ENCODE measurements around the gene CCR5. TPM values are rescaled to one million over a fixed set of nuclear protein-coding genes. Genes with fewer than 3 reads are reported as not detected.

CCR5 gene
- total RNA-seq, 1 donor from 2014 or later: 0.55 TPM

DNA sequence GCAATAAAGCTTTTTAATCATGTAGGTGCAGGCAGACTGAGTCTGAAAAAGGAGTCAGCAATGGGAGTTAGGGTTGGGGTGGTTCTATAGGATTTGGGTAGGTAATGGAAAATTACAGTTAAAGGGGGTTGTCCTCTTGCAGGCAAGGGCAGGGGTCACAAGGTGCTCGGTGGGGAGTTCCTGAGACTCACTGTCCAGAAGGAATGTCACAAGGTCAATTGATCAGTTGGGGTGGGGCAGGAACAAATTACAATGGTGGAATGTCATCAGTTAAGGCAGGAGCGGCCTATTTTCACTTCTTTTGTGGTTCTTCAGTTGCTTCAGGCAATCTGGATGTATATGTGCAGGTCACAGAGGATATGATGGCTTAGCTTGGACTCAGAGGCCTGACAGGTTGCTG is 22.3 kb downstream of the CCR5 start:
- intact Hi-C loops (cut with micrococcal nuclease): no loop called here
- ChIA-PET CTCF (interaction anchor here (1.1 kb wide), 1 partner anchor 12 kb away, joined by 3 read pairs; no protein-coding TSS in a partner anchor), POLR2A (no interaction called here)
- H3K9me3 Mint-ChIP-seq: no peaks in the 10 kb centered on the region
- ATAC-seq (ENCODE audit: low read depth) (no peak), DNase-seq (no peak)
- H3K27ac Mint-ChIP-seq: no peak overlapping the region
- TF ChIP-seq CTCF (IDR thresholded peaks at IDR 0.05): no peak
- no peaks in the 10 kb centered on the region for H3K36me3 Mint-ChIP-seq (ENCODE audit: low read depth)
- peaks cover 17% of the 10 kb centered on the region for H3K4me1 Mint-ChIP-seq
- H3K27me3 Mint-ChIP-seq: no peaks in the 10 kb centered on the region
- H3K4me3 Mint-ChIP-seq: no peak overlapping the region

GRCh38 chr3:46393554-46394434 is 23.0 kb downstream of the CCR5 start:
- ChIA-PET CTCF (interaction anchor here (1.1 kb wide), 1 partner anchor 11 kb away, joined by 3 read pairs; no protein-coding TSS in a partner anchor), POLR2A (no interaction called here)
- ATAC-seq (ENCODE audit: low read depth) (no peak), DNase-seq (no peak)
- intact Hi-C loops (cut with micrococcal nuclease): no loop called here
- H3K9me3 Mint-ChIP-seq: no peaks in the 10 kb centered on the region
- H3K4me3 Mint-ChIP-seq: no peak overlapping the region
- H3K36me3 Mint-ChIP-seq (ENCODE audit: low read depth): no peaks in the 10 kb centered on the region
- H3K4me1 Mint-ChIP-seq: peaks cover 17% of the 10 kb centered on the region
- H3K27me3 Mint-ChIP-seq: no peaks in the 10 kb centered on the region
- TF ChIP-seq CTCF (IDR thresholded peaks at IDR 0.05): no peak
- no peak overlapping the region for H3K27ac Mint-ChIP-seq

DNA sequence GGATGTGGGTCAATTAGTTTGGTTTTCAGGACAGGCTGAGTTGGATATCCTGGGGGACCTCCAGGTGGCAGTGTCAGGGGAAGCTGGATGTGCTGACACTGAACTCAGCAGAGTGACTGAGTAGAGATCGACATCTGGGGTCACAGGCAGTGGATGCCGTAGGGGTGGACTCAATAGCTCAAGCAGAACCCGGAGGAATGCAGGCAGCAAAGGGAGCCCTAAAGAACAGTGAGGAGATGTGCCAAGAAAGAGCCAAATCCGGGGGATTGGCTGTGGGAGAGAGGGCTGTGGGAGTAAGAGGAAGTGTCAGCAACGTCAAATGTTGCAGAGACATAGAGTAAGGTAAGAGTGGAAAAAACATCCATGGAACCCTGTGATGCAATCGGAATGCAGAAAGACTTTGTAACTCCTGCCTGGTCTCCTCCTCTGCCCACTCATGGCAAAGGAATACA is 24.5 kb downstream of the CCR5 start:
- H3K4me1 Mint-ChIP-seq: peaks cover 17% of the 10 kb centered on the region
- ChIA-PET POLR2A (no interaction called here), CTCF (no interaction called here)
- no peak for TF ChIP-seq CTCF (IDR thresholded peaks at IDR 0.05)
- no peak overlapping the region for H3K4me3 Mint-ChIP-seq
- no peaks in the 10 kb centered on the region for H3K9me3 Mint-ChIP-seq
- ATAC-seq (ENCODE audit: low read depth) (no peak), DNase-seq (no peak)
- no peak overlapping the region for H3K27ac Mint-ChIP-seq
- H3K27me3 Mint-ChIP-seq: no peaks in the 10 kb centered on the region
- intact Hi-C loops (cut with micrococcal nuclease): no loop called here
- H3K36me3 Mint-ChIP-seq (ENCODE audit: low read depth): no peaks in the 10 kb centered on the region

DNA sequence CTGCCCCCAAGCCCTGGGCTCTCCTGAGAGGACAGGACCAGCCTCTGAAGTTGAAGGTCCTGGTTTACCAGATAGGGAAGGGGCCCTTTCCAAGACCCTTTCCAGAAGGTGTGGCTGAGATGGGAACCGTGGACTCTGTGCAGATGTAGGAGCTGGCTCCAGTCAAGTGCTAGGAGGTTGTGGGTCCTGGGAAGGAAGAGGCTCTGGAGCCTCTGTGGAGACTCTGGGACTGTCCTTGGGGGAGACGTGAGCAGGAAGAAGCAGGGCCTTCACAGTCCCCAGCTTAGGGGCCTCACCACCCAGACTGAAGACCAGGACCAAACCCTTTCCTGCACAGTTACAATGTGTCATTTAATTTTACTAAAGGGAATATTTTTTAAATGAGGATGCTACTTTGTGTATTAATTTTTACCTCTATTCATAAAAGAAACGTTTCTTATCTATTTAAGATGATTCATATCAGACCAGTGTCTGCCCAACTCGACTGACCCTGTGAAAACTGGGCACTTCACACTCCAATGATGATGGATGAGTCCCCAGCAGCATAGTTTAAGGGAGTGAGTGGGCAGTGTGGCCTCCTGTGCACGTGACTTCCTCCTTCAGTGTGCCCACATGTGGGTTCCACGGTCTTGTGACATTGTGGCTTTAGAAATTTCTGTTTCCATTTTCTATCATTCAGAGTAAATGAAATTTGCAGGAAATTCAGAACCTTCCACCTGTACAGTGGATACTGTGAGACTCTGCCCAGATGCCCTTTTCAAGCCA is 25.2 kb downstream of the CCR5 start:
- ChIA-PET POLR2A (interaction anchor here (0.6 kb wide), 1 partner anchor 89 kb away, joined by 7 read pairs; no protein-coding TSS in a partner anchor), CTCF (no interaction called here)
- TF ChIP-seq CTCF (IDR thresholded peaks at IDR 0.05): no peak
- Mint-ChIP-seq H3K27ac (no peak overlapping the region), H3K4me3 (no peak overlapping the region), H3K27me3 (no peaks in the 10 kb centered on the region), H3K9me3 (no peaks in the 10 kb centered on the region), H3K4me1 (peaks cover 17% of the 10 kb centered on the region), H3K36me3 (ENCODE audit: low read depth) (no peaks in the 10 kb centered on the region)
- DNase-seq: no peak
- ATAC-seq (ENCODE audit: low read depth): no peak
- intact Hi-C loops (cut with micrococcal nuclease): no loop called here

- Mint-ChIP-seq H3K4me1 (peaks cover 17% of the 10 kb centered on the region), H3K9me3 (no peaks in the 10 kb centered on the region), H3K27ac (no peak overlapping the region), H3K4me3 (no peak overlapping the region), H3K36me3 (ENCODE audit: low read depth) (no peaks in the 10 kb centered on the region), H3K27me3 (no peaks in the 10 kb centered on the region)
- ChIA-PET CTCF (no interaction called here), POLR2A (no interaction called here)
- no peak for DNase-seq
- intact Hi-C loops (cut with micrococcal nuclease): no loop called here
- no peak for TF ChIP-seq CTCF (IDR thresholded peaks at IDR 0.05)
- ATAC-seq (ENCODE audit: low read depth): no peak
Observed at GRCh38 chr3:46397111-46397510, 26.4 kb downstream of the CCR5 start.
